ENCODE measurements around the gene NUP85.
"Not testable (repeated sequence)": the region's sequence is repeated elsewhere in the genome, so short reads cannot be mapped to it uniquely, and the experiment has no call there.

The NUP85 gene, protein sequence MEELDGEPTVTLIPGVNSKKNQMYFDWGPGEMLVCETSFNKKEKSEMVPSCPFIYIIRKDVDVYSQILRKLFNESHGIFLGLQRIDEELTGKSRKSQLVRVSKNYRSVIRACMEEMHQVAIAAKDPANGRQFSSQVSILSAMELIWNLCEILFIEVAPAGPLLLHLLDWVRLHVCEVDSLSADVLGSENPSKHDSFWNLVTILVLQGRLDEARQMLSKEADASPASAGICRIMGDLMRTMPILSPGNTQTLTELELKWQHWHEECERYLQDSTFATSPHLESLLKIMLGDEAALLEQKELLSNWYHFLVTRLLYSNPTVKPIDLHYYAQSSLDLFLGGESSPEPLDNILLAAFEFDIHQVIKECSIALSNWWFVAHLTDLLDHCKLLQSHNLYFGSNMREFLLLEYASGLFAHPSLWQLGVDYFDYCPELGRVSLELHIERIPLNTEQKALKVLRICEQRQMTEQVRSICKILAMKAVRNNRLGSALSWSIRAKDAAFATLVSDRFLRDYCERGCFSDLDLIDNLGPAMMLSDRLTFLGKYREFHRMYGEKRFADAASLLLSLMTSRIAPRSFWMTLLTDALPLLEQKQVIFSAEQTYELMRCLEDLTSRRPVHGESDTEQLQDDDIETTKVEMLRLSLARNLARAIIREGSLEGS

DNA sequence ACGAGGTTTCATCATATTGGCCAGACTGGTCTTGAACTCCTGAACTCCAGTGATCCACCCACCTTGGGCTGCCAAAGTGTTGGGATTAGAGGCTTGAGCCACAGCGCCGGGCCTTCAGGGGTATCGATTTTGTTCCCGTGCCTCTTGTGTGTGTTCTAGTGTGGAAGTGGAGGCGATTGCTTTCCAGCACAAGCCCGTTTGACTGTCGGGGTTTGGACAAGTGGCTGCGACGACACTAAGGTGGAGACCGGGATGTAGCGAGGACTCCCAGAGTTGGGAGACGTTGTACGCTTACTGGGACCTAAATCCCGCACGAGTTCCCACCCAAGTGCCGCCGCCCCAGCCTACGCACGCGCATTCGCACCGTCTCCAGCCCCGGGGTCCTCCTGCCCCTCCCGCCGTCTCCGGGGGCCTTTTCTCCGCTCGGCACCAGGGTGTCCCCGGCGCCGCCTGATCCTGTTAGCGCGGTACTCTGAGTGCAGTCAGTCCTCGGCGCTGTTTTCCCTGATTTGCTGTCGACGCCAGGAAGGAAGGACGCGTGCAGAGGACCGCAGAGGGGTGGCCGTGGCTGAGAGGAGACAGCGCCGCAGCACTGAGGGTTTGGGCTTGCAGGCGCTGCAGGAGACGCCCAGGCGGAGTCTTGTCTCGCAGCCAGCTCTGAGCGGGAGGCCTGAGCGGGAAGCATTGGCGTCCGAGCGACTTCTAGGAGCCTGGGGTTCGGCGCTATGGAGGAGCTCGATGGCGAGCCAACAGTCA is at the start of gene NUP85:
Gene NUP85 (plus strand): TSS at position 643 of the 756 bp plus-strand sequence. CDS start 83 bp downstream, at position 726.
- H3K27ac ChIP-seq, result peak within 1 kb of the TSS; percentile 100

DNA sequence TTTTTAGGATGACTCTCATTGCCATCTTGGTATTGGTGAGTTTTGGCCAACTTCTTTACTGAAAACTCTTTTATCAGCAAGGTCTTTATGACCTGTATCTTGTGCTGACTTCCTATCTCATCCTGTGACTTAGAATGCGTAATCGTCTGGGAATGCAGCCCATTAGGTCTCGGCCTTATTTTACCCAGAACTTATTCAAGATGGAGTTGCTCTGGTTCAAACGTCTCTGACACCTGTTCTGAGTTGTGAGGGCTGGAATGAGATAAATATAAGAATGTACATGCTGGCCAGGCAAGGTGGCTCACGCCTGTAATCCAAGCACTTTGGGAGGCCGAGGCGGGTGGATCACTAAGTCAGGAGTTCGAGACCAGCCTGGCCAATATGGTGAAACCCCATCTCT is 47.0 kb upstream of the NUP85 start:
- H3K9me3 ChIP-seq (ENCODE audit: severe bottlenecking); H3K27me3 ChIP-seq (ENCODE audit: insufficient read depth, low read depth, severe bottlenecking); H3K27ac ChIP-seq; DNase-seq; H3K4me3 ChIP-seq (ENCODE audit: low read depth, low read length): not testable (repeated sequence)
- H3K36me3 ChIP-seq, result peaks cover 59% of the 10 kb centered on the region

More for the DNA sequence above, at the start of gene NUP85:
- H3K4me3 ChIP-seq (ENCODE audit: low read depth, low read length), result peak within 1 kb of the TSS; percentile 79
- TF ChIP-seq, protein P1, sequence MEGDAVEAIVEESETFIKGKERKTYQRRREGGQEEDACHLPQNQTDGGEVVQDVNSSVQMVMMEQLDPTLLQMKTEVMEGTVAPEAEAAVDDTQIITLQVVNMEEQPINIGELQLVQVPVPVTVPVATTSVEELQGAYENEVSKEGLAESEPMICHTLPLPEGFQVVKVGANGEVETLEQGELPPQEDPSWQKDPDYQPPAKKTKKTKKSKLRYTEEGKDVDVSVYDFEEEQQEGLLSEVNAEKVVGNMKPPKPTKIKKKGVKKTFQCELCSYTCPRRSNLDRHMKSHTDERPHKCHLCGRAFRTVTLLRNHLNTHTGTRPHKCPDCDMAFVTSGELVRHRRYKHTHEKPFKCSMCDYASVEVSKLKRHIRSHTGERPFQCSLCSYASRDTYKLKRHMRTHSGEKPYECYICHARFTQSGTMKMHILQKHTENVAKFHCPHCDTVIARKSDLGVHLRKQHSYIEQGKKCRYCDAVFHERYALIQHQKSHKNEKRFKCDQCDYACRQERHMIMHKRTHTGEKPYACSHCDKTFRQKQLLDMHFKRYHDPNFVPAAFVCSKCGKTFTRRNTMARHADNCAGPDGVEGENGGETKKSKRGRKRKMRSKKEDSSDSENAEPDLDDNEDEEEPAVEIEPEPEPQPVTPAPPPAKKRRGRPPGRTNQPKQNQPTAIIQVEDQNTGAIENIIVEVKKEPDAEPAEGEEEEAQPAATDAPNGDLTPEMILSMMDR (IDR thresholded peaks at IDR 0.05; ENCODE audit: low read depth, low read length), result no peak
- peaks cover 36% of the 10 kb centered on the region for H3K36me3 ChIP-seq
- DNase-seq, result peak; percentile 99
- no peaks in the 10 kb centered on the region for H3K27me3 ChIP-seq (ENCODE audit: insufficient read depth, low read depth, severe bottlenecking)
- H3K9me3 ChIP-seq (ENCODE audit: severe bottlenecking), result no peaks in the 10 kb centered on the region

DNA sequence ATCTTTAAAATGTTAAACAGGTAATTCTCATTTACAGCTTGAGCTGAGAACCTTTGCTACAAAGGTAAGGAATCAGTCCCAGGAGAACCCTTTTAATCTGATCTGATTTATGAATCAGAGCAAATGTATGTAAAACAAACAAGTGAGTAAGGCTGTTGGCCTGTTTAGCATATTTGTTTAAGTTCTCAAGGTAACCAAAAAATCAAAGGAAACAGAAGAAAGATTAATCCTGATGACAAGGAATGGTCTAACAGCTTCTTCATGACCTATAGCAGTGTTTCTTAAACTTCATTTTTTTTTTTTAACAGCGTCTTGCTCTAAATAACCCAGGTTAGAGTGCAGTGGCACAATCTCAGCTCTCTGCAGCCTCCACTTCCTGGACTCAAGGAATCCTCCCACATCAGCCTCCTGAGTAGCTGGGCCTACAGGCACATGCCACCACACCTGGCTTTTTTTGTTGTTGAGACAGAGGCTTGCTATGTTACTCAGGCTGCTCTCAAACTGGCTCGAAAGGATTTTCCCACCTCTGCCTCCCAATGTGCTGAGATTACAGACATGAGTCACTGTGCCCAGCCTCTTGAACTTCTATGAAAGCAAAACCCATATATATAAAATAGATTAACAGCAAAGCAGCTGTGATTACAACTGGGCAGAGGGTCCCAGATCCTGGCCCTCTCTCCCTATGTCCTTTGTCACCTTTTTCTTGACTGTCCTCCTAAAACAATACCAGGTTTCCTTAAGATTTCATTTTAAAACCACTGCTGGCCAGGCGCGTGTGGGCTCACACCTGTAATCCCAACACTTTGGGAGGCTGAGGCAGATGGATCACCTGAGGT is 46.1 kb upstream of the NUP85 start:
- TF ChIP-seq, protein P1 (IDR thresholded peaks at IDR 0.05; ENCODE audit: low read depth, low read length), result no peak
- Histone ChIP-seq H3K27ac (no peak overlapping the region), H3K36me3 (peaks cover 66% of the 10 kb centered on the region), H3K27me3 (ENCODE audit: insufficient read depth, low read depth, severe bottlenecking) (no peaks in the 10 kb centered on the region), H3K4me3 (ENCODE audit: low read depth, low read length) (no peak overlapping the region), H3K9me3 (ENCODE audit: severe bottlenecking) (no peaks in the 10 kb centered on the region)
- no peak for DNase-seq

DNA sequence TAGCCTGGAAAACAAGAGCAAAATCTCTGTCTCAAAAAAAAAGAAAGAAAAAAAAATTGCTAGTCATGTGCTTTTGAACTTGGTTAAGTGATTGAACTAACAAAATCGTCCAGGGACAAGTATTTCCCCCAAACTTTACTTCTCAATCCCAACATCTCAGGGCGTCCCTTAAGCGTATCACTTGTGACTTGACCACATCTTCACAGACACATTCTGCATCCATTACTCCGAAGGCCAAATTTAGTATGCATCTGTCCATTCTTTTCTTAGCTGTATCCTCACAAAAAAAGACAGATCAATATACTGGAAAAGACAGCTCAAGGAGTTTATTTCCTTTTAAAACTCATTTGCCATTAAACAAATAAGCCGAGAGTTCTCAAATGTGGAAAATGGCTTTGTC is 45.3 kb upstream of the NUP85 start:
- Histone ChIP-seq H3K4me3 (ENCODE audit: low read depth, low read length) (no peak overlapping the region), H3K9me3 (ENCODE audit: severe bottlenecking) (no peaks in the 10 kb centered on the region), H3K27ac (no peak overlapping the region), H3K27me3 (ENCODE audit: insufficient read depth, low read depth, severe bottlenecking) (no peaks in the 10 kb centered on the region), H3K36me3 (peaks cover 74% of the 10 kb centered on the region)
- TF ChIP-seq, protein P1 (IDR thresholded peaks at IDR 0.05; ENCODE audit: low read depth, low read length), result no peak
- DNase-seq, result no peak

DNA sequence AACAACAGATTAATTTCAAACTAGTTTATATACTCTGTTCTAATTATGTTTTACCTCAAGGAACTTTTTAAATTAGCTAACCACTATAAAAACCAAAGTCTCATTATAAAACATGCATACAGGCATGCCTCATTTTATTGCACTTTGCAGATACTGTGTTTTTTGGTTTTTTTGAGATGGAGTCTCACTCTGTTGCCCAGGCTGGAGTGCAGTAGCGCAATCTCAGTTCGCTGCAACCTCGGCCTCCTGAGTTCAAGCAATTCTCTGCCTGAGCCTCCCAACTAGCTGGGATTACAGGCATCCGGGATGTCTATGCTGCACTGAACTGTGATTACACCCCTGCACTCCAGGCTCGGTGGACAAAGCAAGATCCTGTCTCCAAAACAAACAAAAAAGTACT is 42.4 kb upstream of the NUP85 start:
- no peak overlapping the region for H3K27ac ChIP-seq
- no peak for DNase-seq
- peaks cover 86% of the 10 kb centered on the region for H3K36me3 ChIP-seq

DNA sequence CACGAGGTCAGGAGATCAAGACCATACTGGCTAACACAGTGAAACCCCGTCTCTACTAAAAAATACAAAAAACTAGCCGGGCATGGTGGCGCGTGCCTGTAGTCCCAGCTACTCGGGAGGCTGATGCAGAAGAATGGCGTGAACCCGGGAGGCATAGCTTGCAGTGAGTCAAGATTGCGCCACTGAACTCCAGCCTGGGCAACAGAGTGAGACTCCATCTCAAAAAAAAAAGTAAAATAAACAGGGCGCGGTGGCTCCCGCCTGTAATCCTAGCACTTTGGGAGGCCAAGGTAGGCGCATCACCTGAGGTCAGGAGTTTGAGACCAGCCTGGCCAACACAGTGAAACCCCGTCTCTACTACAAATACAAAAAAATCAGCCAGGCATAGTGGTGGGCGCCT is 40.9 kb upstream of the NUP85 start:
- not testable (repeated sequence) for H3K27ac ChIP-seq; H3K27me3 ChIP-seq (ENCODE audit: insufficient read depth, low read depth, severe bottlenecking); DNase-seq; H3K4me3 ChIP-seq (ENCODE audit: low read depth, low read length); H3K9me3 ChIP-seq (ENCODE audit: severe bottlenecking)
- peaks cover 88% of the 10 kb centered on the region for H3K36me3 ChIP-seq

More for the DNA sequence above, 42.4 kb upstream of the NUP85 start:
- no peaks in the 10 kb centered on the region for H3K27me3 ChIP-seq (ENCODE audit: insufficient read depth, low read depth, severe bottlenecking)
- TF ChIP-seq, protein P1 (IDR thresholded peaks at IDR 0.05; ENCODE audit: low read depth, low read length), result no peak
- H3K9me3 ChIP-seq (ENCODE audit: severe bottlenecking), result no peaks in the 10 kb centered on the region
- H3K4me3 ChIP-seq (ENCODE audit: low read depth, low read length), result no peak overlapping the region

Measured in WERI-Rb-1 (cell line).